ENCODE data around the gene CFAP77.

DNA sequence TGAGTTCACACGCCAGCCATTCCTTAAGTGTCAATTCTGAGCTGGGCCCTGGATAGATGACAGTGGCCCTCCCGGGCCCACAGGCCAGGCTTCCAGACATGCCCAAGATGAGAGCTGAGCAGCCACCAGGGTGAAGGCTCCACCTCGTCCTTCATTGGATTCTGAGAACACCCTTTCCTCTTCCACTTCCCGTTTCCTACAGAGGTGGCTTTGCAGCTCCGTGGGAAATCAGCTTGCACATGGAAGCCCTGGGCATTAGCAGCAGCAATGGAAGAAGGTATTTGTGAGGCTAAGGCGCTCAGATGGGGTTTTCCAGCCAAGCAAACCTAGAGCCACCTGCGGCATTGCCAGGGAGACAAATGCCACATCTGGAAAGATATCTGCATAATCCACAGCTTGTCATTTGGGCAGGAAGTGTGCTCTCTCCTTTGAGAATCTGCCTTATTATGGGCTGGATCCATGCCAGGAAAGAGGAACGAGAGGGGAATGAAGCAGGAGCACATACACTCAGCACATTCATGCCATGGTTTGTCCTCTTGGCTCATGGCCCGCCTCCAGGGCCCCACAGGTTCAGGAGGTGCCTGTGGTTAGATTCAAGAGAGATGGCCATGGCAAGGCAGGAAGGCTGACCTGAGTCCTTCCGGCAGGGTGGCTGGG, 34.1 kb downstream of the CFAP77 start:
- no peak for TF ChIP-seq CTCF (conservative IDR thresholded peaks at IDR 0.05; ENCODE audit: low read depth, low read length)
- no peak for TF ChIP-seq EZH2 (IDR thresholded peaks at IDR 0.05; ENCODE audit: borderline replicate concordance, low read depth, low read length, poor library complexity, severe bottlenecking)

Data from A673 (cell line).